HT1080 (cell line): Measurements from ENCODE around the gene CRYGA. TPM values are rescaled to one million over a fixed set of nuclear protein-coding genes. Genes with fewer than 3 reads are reported as not detected.
"Not testable (repeated sequence)": the region's sequence is repeated elsewhere in the genome, so short reads cannot be mapped to it uniquely, and the experiment has no call there.

Experiments used
- DNase-seq: peaks from one replicate; pipeline ENCODE4 v3.0.0-alpha.2; 2015; ENCODE audit warnings: low read depth
- total RNA-seq: library from RNA; depleted of rRNA; stranded (reverse); fragments of >200 nt; shearing (Covaris generic); gene quantifications from 2 replicates; pipeline ENCODE4 v1.2.3, GENCODE V29; 2014

CRYGA gene
- total RNA-seq, 1 experiment from 2014 or later, result not detected

- DNase-seq, result no peak
Observed at GRCh38 chr2:208164951-208165755, 1.8 kb upstream of the CRYGA start.

GRCh38 chr2:208156439-208156838, 7.0 kb downstream of the CRYGA start:
- DNase-seq, result no peak

- no peak for DNase-seq
Observed at GRCh38 chr2:208153156-208153555, 10.2 kb downstream of the CRYGA start.

- DNase-seq, result no peak
Observed at GRCh38 chr2:208150956-208151355, 12.4 kb downstream of the CRYGA start.

- DNase-seq, result no peak
Observed at GRCh38 chr2:208150094-208150493, 13.3 kb downstream of the CRYGA start.

GRCh38 chr2:208148803-208149202, 14.6 kb downstream of the CRYGA start:
- no peak for DNase-seq

GRCh38 chr2:208147759-208148158, 15.6 kb downstream of the CRYGA start:
- DNase-seq, result no peak

GRCh38 chr2:208147008-208147407, 16.4 kb downstream of the CRYGA start:
- DNase-seq, result no peak

- DNase-seq, result no peak
Observed at GRCh38 chr2:208146006-208146405, 17.4 kb downstream of the CRYGA start, which contains the start of gene CRYGB. Gene CRYGB, minus strand, starts transcription at chr2:208146158. Its CDS starts 38 bp downstream, at chr2:208146120.

GRCh38 chr2:208142925-208143799, 20.2 kb downstream of the CRYGA start:
- no peak for DNase-seq

GRCh38 chr2:208142240-208142924, 21.0 kb downstream of the CRYGA start:
- no peak for DNase-seq

GRCh38 chr2:208139447-208139846, 23.9 kb downstream of the CRYGA start:
- DNase-seq, result no peak

GRCh38 chr2:208138334-208138733, 25.1 kb downstream of the CRYGA start:
- not testable (repeated sequence) for DNase-seq

GRCh38 chr2:208136716-208137094, 26.7 kb downstream of the CRYGA start:
- no peak for DNase-seq

- DNase-seq, result no peak
Observed at GRCh38 chr2:208135794-208136715, 27.3 kb downstream of the CRYGA start.

- peak; percentile 55 for DNase-seq
Observed at GRCh38 chr2:208134928-208135586, 28.3 kb downstream of the CRYGA start.

GRCh38 chr2:208130712-208131110, 32.7 kb downstream of the CRYGA start:
- no peak for DNase-seq

GRCh38 chr2:208129744-208130711, 33.4 kb downstream of the CRYGA start, which contains the start of gene CRYGC:
Gene CRYGC, minus strand, starts transcription at chr2:208129828. Its CDS starts 36 bp downstream, at chr2:208129792.
- peak; percentile 57 for DNase-seq

GRCh38 chr2:208128136-208128535, 35.3 kb downstream of the CRYGA start:
- DNase-seq, result no peak
